HG02943 (cell line): ENCODE data around the gene LIPJ.
A peak's percentile ranks its signal among the peaks of the same experiment; 100 is the strongest.

Source experiments
- ATAC-seq: cut with Tn5 transposase; IDR thresholded peaks from one replicate; pipeline ENCODE4 v1.9.1; 2021; ENCODE audit warnings: mild to moderate bottlenecking, low read depth, moderate library complexity; ENCODE audit not compliant: unreplicated experiment

LIPJ gene

DNA sequence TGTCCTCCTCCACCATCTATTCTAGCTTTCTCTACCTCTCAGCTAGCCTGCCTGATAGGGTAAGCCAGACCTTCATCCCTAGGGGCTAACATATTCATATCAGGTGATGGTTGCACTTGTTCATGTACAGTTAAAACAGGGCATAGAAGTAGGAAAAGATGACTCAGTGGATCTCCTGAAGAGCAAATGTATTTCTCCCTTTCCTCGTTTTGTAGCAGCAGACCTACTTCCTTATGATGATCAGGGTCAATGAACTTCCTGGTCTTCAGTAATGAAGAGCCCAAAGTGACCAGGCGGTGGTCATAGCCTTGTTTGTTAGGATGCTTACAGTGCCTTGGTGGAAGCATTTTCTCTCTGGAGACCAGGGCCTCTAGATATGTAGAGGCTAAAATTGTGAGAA, 6.3 kb downstream of the LIPJ start:
- no peak for ATAC-seq

DNA sequence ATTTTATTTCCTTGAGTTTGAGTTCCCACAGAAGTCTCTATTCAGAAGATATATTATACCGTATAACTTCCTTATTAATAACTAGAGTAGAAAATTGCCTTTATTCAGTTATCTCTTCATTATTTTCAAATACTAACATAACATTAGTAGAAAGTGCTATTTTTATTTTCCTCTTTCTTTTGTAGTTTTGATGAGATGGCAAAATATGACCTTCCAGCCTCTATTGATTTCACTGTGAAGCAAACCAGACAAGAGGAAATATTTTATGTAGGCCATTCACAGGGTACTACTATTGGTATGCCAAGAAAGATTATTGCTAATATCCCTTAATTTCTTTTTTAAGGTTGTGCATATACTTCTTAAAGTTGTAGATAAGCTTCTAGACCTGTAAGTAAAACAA, 7.9 kb downstream of the LIPJ start:
- no peak for ATAC-seq

- ATAC-seq, result peak; percentile 91
These were observed 11.5 kb downstream of the LIPJ start for GRCh38 chr10:88598055-88598454.

GRCh38 chr10:88608052-88608732, 21.6 kb downstream of the LIPJ start:
- no peak for ATAC-seq

DNA sequence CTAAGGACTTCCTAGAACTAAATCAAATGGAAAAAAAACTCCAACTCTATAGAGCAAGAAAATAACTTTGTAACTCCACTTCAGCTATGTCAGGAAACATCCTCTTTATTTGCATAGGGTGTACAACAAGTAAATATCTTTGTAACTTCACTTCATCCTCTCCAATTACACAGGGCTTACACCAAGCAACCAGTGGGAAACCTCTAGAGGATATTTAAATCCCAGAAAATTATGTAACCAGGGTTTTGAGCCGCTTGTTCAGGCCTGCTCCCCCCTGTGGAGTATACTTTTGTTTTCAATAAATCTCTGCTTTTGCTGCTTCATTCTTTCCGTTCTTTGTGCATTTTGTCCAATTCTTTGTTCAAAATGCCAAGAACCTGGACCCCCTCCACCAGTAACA, 22.2 kb downstream of the LIPJ start:
- no peak for ATAC-seq

- no peak for ATAC-seq
These were observed 29.9 kb downstream of the LIPJ start for GRCh38 chr10:88616250-88616977.

- no peak for ATAC-seq
These were observed 31.3 kb downstream of the LIPJ start for GRCh38 chr10:88617772-88618300.

DNA sequence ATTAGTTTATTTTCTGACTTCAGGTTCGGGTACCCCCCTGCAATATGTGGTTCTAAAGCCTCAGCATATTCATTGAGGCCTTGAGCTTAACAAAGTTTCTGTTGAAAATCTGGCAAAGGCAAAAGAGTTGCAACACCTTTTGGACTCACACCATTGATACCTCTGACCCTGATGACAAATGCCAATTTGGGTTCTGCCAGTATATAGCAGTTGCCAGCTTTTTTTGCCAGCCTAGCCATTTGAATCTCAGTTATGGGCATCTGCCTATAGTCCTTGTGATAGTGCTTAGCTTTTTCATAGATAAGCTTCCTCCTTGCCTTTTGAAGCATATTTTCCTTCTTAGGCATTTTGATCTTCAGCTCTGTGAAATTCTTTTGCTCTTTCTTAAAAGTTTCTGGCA, 31.9 kb downstream of the LIPJ start:
- ATAC-seq, result no peak

DNA sequence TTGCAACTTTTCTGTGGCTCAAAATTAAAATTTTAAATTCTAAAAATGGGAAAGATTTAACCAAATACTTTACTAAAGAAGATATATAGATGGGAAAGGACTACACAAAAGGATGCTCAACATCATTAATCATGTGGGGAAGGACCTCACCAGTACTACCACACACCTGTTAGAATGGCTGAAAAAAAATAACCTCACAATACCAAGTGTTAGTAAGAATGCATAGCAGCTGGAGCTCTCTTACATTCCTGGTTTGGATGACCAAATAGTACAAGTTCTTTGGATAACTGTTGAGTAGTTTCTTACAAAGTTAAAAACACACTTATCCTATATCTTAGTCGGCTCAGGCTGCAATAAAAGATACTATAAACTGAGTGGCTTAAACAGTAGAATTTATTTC, 33.9 kb downstream of the LIPJ start:
- ATAC-seq, result no peak

DNA sequence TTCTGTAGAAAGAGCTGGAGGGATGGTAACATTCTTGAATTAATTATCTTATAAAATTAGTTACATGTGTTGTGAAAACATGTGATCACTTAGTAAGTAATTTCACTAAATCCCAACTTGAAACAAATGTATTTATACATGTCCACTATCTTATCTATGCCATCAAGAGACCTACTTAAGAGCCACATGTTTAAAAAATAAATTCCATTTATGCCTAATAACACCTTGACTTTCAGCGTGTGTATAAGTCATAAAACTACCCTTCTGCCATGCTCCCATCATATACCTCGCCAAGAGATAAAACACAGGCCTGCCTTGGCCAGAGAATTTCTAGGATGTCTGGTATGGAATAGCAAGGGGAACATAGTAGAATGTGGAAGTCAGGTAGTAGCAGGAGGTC, 37.3 kb downstream of the LIPJ start:
- ATAC-seq, result no peak

- no peak for ATAC-seq
These were observed 38.3 kb downstream of the LIPJ start for GRCh38 chr10:88624840-88625239.

GRCh38 chr10:88640186-88640585, 53.6 kb downstream of the LIPJ start:
- ATAC-seq, result no peak

DNA sequence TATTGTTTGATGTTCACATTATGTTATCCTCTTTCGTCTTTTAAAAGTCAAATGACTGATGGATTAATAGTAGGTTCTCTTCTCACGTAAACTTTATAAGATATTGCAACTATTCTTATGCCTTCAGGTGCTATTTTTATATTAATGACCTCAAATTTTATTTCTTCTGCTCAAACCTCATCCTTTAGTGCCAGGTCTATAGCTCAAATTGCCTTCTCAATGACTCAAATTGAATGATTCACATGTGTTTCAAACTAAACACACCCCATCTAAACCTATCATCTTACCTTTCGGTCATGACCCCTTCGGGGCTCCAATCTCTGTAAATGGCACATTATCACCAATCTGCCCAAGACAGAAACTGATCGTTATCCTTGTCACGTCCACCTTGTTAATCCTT, 55.6 kb downstream of the LIPJ start:
- no peak for ATAC-seq

DNA sequence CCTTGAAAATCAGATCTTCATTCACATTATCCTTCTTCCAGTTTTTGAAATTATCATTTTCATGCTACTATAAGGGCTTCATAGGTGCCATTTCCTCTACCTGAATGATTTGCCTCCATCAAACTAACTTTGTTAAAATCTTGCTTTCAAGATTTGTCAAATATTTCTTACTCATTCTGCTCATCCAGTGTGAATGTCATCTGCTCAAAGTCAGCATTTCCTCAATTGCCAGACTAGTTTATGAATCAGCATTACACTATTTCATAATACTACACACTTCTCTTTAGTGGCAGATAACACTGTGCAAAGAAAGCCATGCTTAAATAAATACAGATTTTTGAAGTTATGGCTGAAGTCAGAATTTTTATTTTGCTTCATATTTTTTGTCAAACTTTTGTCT, 56.4 kb downstream of the LIPJ start:
- ATAC-seq, result no peak

DNA sequence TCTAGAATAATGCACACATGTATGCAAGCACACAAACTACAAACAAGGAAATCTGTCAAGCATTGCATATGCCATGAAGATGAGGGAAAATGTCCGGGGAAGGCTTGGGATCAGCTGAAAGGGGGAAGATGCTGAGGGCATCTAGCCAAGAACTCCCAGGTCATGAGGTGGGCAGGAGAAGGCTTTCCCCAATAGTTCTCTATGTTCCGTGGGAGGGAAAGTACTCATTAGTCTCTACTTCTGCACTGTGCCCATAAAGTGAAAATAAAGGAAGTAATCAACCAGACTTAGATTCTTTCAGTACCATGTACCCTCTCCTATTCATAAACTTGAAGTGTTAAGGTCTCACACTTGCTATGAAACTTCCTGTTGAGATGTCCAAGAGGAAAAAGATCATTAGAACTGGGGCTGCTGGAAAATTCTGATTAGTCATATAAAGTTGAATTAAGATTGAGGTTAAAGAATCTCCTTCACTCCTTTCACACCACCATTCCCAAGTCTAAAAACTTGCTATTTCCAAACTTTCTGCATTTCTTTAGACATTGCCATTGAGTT, 60.6 kb downstream of the LIPJ start:
- no peak for ATAC-seq

GRCh38 chr10:88651101-88651551, 64.6 kb downstream of the LIPJ start:
- no peak for ATAC-seq

DNA sequence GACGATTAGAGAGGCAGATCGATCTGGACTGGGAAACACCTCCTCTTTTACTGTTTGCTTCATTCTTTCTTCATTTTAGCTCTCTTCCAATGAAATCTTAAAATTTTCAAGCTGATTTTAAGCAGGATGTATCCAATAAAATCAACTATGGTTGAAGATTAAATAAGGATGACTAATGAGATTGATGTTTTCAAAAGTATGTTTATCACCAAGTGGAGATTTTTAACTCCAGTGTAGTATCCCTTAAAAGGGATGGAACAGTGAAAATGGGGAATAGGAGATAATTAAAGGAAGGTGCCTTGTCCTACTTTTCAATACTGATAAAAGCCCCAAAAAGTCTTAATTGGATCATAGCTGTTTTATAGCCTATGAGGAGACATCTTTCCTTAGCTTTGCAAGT, 66.1 kb downstream of the LIPJ start:
- no peak for ATAC-seq
